ENCODE results near the gene CSF1R. TPM values are rescaled to one million over a fixed set of nuclear protein-coding genes. Genes with fewer than 3 reads are reported as not detected.

The CSF1R gene
- polyA plus RNA-seq, 1 of the 3 experiments (the other 2 are of a cell fraction) = 0.25 TPM

DNA sequence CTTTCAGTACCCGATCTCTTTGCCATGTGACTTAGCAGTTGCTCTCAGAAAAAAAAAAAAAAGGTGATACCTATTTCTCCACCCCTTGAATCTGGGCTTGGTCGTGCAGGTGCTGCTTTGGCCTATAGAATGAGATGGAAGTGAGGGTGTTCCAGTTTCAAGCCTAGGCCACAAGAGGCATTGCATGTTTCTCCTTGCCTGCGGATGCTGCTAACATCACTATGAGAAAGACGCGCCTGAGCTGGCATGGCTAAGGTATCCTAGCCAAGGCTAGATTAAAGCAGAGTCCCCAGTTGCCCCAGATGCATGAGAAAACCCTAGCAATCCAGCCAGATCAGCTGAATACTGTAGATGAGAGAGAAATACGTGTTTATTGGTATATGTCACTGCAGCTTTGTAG is 14.7 kb upstream of the CSF1R start:
- peaks cover 0 to 4% of the 10 kb centered on the region in 2 experiments; a peak in 1 of 4 replicates for H3K4me1 ChIP-seq (ENCODE audit: control insufficient read depth in 1 of 2, insufficient read depth in 2 of 2, low read depth in 1 of 2, low read length in 1 of 2)
- no peak for TF ChIP-seq TAF1 (IDR thresholded peaks at IDR 0.05; ENCODE audit: borderline replicate concordance, low read depth, low read length)
- TF ChIP-seq SIN3A (IDR thresholded peaks at IDR 0.05; ENCODE audit: borderline replicate concordance, low read depth, low read length) = no peak
- TF ChIP-seq, protein P1, sequence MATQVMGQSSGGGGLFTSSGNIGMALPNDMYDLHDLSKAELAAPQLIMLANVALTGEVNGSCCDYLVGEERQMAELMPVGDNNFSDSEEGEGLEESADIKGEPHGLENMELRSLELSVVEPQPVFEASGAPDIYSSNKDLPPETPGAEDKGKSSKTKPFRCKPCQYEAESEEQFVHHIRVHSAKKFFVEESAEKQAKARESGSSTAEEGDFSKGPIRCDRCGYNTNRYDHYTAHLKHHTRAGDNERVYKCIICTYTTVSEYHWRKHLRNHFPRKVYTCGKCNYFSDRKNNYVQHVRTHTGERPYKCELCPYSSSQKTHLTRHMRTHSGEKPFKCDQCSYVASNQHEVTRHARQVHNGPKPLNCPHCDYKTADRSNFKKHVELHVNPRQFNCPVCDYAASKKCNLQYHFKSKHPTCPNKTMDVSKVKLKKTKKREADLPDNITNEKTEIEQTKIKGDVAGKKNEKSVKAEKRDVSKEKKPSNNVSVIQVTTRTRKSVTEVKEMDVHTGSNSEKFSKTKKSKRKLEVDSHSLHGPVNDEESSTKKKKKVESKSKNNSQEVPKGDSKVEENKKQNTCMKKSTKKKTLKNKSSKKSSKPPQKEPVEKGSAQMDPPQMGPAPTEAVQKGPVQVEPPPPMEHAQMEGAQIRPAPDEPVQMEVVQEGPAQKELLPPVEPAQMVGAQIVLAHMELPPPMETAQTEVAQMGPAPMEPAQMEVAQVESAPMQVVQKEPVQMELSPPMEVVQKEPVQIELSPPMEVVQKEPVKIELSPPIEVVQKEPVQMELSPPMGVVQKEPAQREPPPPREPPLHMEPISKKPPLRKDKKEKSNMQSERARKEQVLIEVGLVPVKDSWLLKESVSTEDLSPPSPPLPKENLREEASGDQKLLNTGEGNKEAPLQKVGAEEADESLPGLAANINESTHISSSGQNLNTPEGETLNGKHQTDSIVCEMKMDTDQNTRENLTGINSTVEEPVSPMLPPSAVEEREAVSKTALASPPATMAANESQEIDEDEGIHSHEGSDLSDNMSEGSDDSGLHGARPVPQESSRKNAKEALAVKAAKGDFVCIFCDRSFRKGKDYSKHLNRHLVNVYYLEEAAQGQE (IDR thresholded peaks at IDR 0.05; ENCODE audit: low read depth, low read length) = no peak
- no peak for TF ChIP-seq TEAD4 (IDR thresholded peaks at IDR 0.05; ENCODE audit: borderline replicate concordance, insufficient read depth)
- WGBS (ENCODE audit: low lambda C conversion rate) = 70% methylated on average over 6 of the region's 6 CpGs
- CTCF ChIA-PET = interaction anchor here (1.2 kb wide), 1 partner anchor 9 kb away, joined by 4 read pairs; no protein-coding TSS in a partner anchor
- no peaks in the 10 kb centered on the region for H3F3A ChIP-seq (replicated peaks; ENCODE audit: insufficient read depth)
- POLR2A ChIA-PET = interaction anchor here (0.6 kb wide), 1 partner anchor 12 kb away, joined by 4 read pairs; no protein-coding TSS in a partner anchor
- no peaks in the 10 kb centered on the region for H3K79me2 ChIP-seq (ENCODE audit: insufficient read depth)
- no peak overlapping the region for H3K4me3 ChIP-seq (ENCODE audit: low read depth in 2 of 2, low read length in 1 of 2)
- no peaks in the 10 kb centered on the region for H3K9me3 ChIP-seq
- H3K4me2 ChIP-seq = no peak overlapping the region
- no peaks in the 10 kb centered on the region for H4K20me1 ChIP-seq (ENCODE audit: insufficient read depth)
- no peaks in the 10 kb centered on the region for H3K36me3 ChIP-seq (replicated peaks in 1 of 2; ENCODE audit: control insufficient read depth in 1 of 2, insufficient read depth in 2 of 2, low read length in 1 of 2)
- DNase-seq = no peak
- no peak overlapping the region for H3K9ac ChIP-seq
- no peak overlapping the region for H2AFZ ChIP-seq (ENCODE audit: low read depth)
- H3K27ac ChIP-seq (ENCODE audit: low read depth in 2 of 2, low read length in 1 of 2) = no peak overlapping the region
- no peaks in the 10 kb centered on the region for H3K9me2 ChIP-seq
- H3K27me3 ChIP-seq (ENCODE audit: insufficient read depth) = no peaks in the 10 kb centered on the region; the same call in 1 of the 2 replicates

DNA sequence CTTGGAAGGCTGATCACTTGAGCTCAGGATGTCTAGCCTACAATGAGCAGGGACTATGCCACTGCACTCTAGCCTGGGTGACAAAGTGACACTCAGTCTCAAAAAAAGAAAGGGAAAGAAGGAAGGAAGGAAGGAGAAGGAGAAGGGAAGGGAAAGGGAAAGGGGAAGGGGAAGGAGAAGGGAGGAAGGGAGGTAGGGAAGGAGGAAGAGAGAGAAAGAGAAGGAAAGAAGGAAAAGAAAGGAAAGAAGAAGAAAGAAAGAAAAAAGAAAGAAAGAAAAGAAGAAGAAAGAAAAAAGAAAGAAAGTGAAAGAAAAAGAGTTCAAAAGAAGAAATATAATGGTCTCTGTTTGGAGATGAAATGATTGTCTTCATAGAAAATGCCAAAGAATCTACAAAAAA is 10.8 kb upstream of the CSF1R start:
- Histone ChIP-seq H3K27me3 (ENCODE audit: insufficient read depth) (no peaks in the 10 kb centered on the region; the same call in 1 of the 2 replicates), H3K9me2 (no peaks in the 10 kb centered on the region), H2AFZ (ENCODE audit: low read depth) (no peak overlapping the region), H3K4me3 (ENCODE audit: low read depth in 2 of 2, low read length in 1 of 2) (no peak overlapping the region), H3K9ac (no peak overlapping the region), H3K79me2 (ENCODE audit: insufficient read depth) (no peaks in the 10 kb centered on the region), H3F3A (replicated peaks; ENCODE audit: insufficient read depth) (no peaks in the 10 kb centered on the region), H3K9me3 (no peaks in the 10 kb centered on the region), H4K20me1 (ENCODE audit: insufficient read depth) (no peaks in the 10 kb centered on the region), H3K4me2 (no peak overlapping the region), H3K4me1 (ENCODE audit: control insufficient read depth in 1 of 2, insufficient read depth in 2 of 2, low read depth in 1 of 2, low read length in 1 of 2) (no peaks in the 10 kb centered on the region), H3K27ac (ENCODE audit: low read depth in 2 of 2, low read length in 1 of 2) (no peak overlapping the region), H3K36me3 (replicated peaks in 1 of 2; ENCODE audit: control insufficient read depth in 1 of 2, insufficient read depth in 2 of 2, low read length in 1 of 2) (no peaks in the 10 kb centered on the region)
- no peak for DNase-seq
- ChIA-PET POLR2A (no interaction called here), CTCF (no interaction called here)
- no peak for TF ChIP-seq RXRA (IDR thresholded peaks at IDR 0.05; ENCODE audit: borderline replicate concordance, low read depth)
- TF ChIP-seq RFX5 (IDR thresholded peaks at IDR 0.05; ENCODE audit: low read length) = no peak
- TF ChIP-seq YY1 (IDR thresholded peaks at IDR 0.05; ENCODE audit: low read depth) = no peak
- no peak for TF ChIP-seq GABPA (IDR thresholded peaks at IDR 0.05; ENCODE audit: low read depth)
- no peak for TF ChIP-seq EP300 (IDR thresholded peaks at IDR 0.05; ENCODE audit: borderline replicate concordance in 1 of 2, low read depth in 1 of 2, low read length in 1 of 2)
- no peak for TF ChIP-seq FOXM1 (IDR thresholded peaks at IDR 0.05; ENCODE audit: low read depth)
- TF ChIP-seq, protein P2, sequence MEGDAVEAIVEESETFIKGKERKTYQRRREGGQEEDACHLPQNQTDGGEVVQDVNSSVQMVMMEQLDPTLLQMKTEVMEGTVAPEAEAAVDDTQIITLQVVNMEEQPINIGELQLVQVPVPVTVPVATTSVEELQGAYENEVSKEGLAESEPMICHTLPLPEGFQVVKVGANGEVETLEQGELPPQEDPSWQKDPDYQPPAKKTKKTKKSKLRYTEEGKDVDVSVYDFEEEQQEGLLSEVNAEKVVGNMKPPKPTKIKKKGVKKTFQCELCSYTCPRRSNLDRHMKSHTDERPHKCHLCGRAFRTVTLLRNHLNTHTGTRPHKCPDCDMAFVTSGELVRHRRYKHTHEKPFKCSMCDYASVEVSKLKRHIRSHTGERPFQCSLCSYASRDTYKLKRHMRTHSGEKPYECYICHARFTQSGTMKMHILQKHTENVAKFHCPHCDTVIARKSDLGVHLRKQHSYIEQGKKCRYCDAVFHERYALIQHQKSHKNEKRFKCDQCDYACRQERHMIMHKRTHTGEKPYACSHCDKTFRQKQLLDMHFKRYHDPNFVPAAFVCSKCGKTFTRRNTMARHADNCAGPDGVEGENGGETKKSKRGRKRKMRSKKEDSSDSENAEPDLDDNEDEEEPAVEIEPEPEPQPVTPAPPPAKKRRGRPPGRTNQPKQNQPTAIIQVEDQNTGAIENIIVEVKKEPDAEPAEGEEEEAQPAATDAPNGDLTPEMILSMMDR (IDR thresholded peaks at IDR 0.05) = no peak
